HG02938 (cell line): ENCODE data around the gene OR51G1.

Source experiments
- ATAC-seq: cut with Tn5 transposase; IDR thresholded peaks from one replicate; pipeline ENCODE4 v1.9.1; 2021; ENCODE audit warnings: mild to moderate bottlenecking, moderate library complexity; ENCODE audit not compliant: unreplicated experiment

Gene OR51G1

DNA sequence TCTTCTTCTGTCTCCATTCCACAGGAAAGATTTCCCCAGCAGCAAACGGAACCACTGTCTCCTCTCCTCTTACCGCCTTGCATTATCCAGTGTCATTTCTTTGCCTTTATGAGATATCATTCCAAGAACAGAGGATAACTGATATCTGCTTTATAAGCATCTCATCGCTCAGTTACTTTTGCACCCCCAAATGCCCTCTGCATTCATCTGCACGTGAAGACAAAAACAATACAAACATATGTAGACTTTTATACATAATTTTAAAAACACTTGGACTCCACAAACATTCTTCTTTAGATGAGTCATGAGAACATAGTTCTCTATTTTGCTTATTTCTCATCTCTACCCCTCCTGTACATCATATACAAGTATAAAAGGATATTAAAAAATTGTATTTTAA is 43.0 kb downstream of the OR51G1 start:
- ATAC-seq = no peak
